Measurements from ENCODE around the gene ZNF785. TPM values are rescaled to one million over a fixed set of nuclear protein-coding genes. Genes with fewer than 3 reads are reported as not detected.
"Not testable (repeated sequence)": the region's sequence is repeated elsewhere in the genome, so short reads cannot be mapped to it uniquely, and the experiment has no call there.

Gene ZNF785
- total RNA-seq, 1 experiment from 2014 or later, result 16.0 TPM

- peak; percentile 85 for TF ChIP-seq ZNF121 (CRISPR knock-in tag; IDR thresholded peaks at IDR 0.05)
- POLR2A ChIA-PET, result interaction anchor here (1.2 kb wide), 1 partner anchor 16 kb away, joined by 5 read pairs; no protein-coding TSS in a partner anchor
- H3K27me3 Mint-ChIP-seq (ENCODE audit: low read depth); H3K27ac Mint-ChIP-seq; DNase-seq (ENCODE audit: low spot score); H3K4me3 Mint-ChIP-seq; ATAC-seq; H3K9me3 Mint-ChIP-seq; H3K36me3 Mint-ChIP-seq: not testable (repeated sequence)
- H3K4me1 Mint-ChIP-seq, result peaks cover 18% of the 10 kb centered on the region
- CTCF ChIA-PET, result interaction anchor here (0.6 to 2.0 kb wide), 6 partner anchors 16 to 75 kb away, joined by 3 to 12 read pairs (median 5); partner anchors contain the start of genes ZNF688 and ZNF764
Measured at GRCh38 chr16:30540916-30541464, 44.5 kb downstream of the ZNF785 start.

GRCh38 chr16:30539986-30540526 lies 45.4 kb downstream of the ZNF785 start:
- H3K4me1 Mint-ChIP-seq, result peaks cover 22% of the 10 kb centered on the region
- H3K27me3 Mint-ChIP-seq (ENCODE audit: low read depth); H3K9me3 Mint-ChIP-seq; H3K36me3 Mint-ChIP-seq; POLR2A ChIA-PET; DNase-seq (ENCODE audit: low spot score); H3K27ac Mint-ChIP-seq; ATAC-seq; CTCF ChIA-PET; H3K4me3 Mint-ChIP-seq: not testable (repeated sequence)

GRCh38 chr16:30539000-30539964 lies 46.2 kb downstream of the ZNF785 start:
- H3K36me3 Mint-ChIP-seq, result peaks cover 9% of the 10 kb centered on the region
- ChIA-PET POLR2A (no interaction called here), CTCF (no interaction called here)
- TF ChIP-seq CTCF (IDR thresholded peaks at IDR 0.05) (no peak), IRF2 (CRISPR knock-in tag; IDR thresholded peaks at IDR 0.05; ENCODE audit: borderline replicate concordance, low read depth) (no peak), IRF1 (CRISPR knock-in tag; IDR thresholded peaks at IDR 0.05) (no peak), ZNF532 (CRISPR knock-in tag; IDR thresholded peaks at IDR 0.05; ENCODE audit: borderline replicate concordance) (no peak), GABPB1 (CRISPR knock-in tag; IDR thresholded peaks at IDR 0.05) (no peak), RELA (CRISPR knock-in tag; IDR thresholded peaks at IDR 0.05; ENCODE audit: borderline replicate concordance) (no peak), AFF4 (CRISPR knock-in tag; IDR thresholded peaks at IDR 0.05; ENCODE audit: borderline replicate concordance) (no peak), GTF2I (CRISPR knock-in tag; conservative IDR thresholded peaks at IDR 0.05) (no peak), SMAD4 (CRISPR knock-in tag; IDR thresholded peaks at IDR 0.05) (no peak)
- no peaks in the 10 kb centered on the region for H3K9me3 Mint-ChIP-seq
- H3K4me1 Mint-ChIP-seq, result peaks cover 22% of the 10 kb centered on the region
- DNase-seq (ENCODE audit: low spot score), result no peak
- H3K4me3 Mint-ChIP-seq, result no peak overlapping the region
- ATAC-seq, result no peak
- H3K27ac Mint-ChIP-seq, result no peak overlapping the region
- H3K27me3 Mint-ChIP-seq (ENCODE audit: low read depth), result no peaks in the 10 kb centered on the region

- not testable (repeated sequence) for H3K27me3 Mint-ChIP-seq (ENCODE audit: low read depth); DNase-seq (ENCODE audit: low spot score); H3K9me3 Mint-ChIP-seq; ATAC-seq
- Mint-ChIP-seq H3K4me3 (peak overlapping the region; percentile 95), H3K27ac (peak overlapping the region; percentile 77), H3K36me3 (peaks cover 11% of the 10 kb centered on the region), H3K4me1 (peaks cover 27% of the 10 kb centered on the region)
- POLR2A ChIA-PET, result interaction anchor here (1.6 to 3.1 kb wide), 4 partner anchors 21 to 118 kb away, joined by 7 to 42 read pairs (median 16); partner anchors contain the start of genes ZNF688 and ZNF764
- CTCF ChIA-PET, result interaction anchor here (0.5 to 4.7 kb wide), 30 partner anchors 9 to 166 kb away, joined by 3 to 41 read pairs (median 6); partner anchors contain the start of genes DCTPP1, PRR14, ZNF48 and ZNF688
Measured at GRCh38 chr16:30536391-30537024, 49.0 kb downstream of the ZNF785 start.
